Measurements from ENCODE around the gene TMEM91. TPM values are rescaled to one million over a fixed set of nuclear protein-coding genes. Genes with fewer than 3 reads are reported as not detected.

TMEM91 gene
- total and polyA plus RNA-seq, 2 of the 13 experiments (the other 11 are each of a cell fraction or from before 2014, with no cell fraction given), result 6.3 to 10.3 TPM

- TF ChIP-seq, protein P1, sequence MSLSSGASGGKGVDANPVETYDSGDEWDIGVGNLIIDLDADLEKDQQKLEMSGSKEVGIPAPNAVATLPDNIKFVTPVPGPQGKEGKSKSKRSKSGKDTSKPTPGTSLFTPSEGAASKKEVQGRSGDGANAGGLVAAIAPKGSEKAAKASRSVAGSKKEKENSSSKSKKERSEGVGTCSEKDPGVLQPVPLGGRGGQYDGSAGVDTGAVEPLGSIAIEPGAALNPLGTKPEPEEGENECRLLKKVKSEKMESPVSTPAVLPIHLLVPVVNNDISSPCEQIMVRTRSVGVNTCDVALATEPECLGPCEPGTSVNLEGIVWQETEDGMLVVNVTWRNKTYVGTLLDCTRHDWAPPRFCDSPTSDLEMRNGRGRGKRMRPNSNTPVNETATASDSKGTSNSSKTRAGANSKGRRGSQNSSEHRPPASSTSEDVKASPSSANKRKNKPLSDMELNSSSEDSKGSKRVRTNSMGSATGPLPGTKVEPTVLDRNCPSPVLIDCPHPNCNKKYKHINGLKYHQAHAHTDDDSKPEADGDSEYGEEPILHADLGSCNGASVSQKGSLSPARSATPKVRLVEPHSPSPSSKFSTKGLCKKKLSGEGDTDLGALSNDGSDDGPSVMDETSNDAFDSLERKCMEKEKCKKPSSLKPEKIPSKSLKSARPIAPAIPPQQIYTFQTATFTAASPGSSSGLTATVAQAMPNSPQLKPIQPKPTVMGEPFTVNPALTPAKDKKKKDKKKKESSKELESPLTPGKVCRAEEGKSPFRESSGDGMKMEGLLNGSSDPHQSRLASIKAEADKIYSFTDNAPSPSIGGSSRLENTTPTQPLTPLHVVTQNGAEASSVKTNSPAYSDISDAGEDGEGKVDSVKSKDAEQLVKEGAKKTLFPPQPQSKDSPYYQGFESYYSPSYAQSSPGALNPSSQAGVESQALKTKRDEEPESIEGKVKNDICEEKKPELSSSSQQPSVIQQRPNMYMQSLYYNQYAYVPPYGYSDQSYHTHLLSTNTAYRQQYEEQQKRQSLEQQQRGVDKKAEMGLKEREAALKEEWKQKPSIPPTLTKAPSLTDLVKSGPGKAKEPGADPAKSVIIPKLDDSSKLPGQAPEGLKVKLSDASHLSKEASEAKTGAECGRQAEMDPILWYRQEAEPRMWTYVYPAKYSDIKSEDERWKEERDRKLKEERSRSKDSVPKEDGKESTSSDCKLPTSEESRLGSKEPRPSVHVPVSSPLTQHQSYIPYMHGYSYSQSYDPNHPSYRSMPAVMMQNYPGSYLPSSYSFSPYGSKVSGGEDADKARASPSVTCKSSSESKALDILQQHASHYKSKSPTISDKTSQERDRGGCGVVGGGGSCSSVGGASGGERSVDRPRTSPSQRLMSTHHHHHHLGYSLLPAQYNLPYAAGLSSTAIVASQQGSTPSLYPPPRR (CRISPR knock-in tag; IDR thresholded peaks at IDR 0.05; ENCODE audit: borderline replicate concordance), result no peak
- TF ChIP-seq PHF20 (CRISPR knock-in tag; IDR thresholded peaks at IDR 0.05) (peak; percentile 31; the same call in 1 of the 2 replicates), ZNF576 (CRISPR knock-in tag; IDR thresholded peaks at IDR 0.05) (no peak), MIER3 (CRISPR knock-in tag; IDR thresholded peaks at IDR 0.05; ENCODE audit: borderline replicate concordance) (no peak; the same call in 1 of the 2 replicates), PRPF4 (IDR thresholded peaks at IDR 0.05; ENCODE audit: low read depth, low read length, poor library complexity, severe bottlenecking) (no peak), PAX8 (CRISPR knock-in tag; IDR thresholded peaks at IDR 0.05; ENCODE audit: borderline replicate concordance) (no peak), NFIC (IDR thresholded peaks at IDR 0.05; ENCODE audit: low read length) (no peak), AKNA (CRISPR knock-in tag; IDR thresholded peaks at IDR 0.05; ENCODE audit: borderline replicate concordance) (no peak), ZNF780A (CRISPR knock-in tag; IDR thresholded peaks at IDR 0.05) (no peak; the same call in 1 of the 2 replicates)
- TF ChIP-seq, protein P2, sequence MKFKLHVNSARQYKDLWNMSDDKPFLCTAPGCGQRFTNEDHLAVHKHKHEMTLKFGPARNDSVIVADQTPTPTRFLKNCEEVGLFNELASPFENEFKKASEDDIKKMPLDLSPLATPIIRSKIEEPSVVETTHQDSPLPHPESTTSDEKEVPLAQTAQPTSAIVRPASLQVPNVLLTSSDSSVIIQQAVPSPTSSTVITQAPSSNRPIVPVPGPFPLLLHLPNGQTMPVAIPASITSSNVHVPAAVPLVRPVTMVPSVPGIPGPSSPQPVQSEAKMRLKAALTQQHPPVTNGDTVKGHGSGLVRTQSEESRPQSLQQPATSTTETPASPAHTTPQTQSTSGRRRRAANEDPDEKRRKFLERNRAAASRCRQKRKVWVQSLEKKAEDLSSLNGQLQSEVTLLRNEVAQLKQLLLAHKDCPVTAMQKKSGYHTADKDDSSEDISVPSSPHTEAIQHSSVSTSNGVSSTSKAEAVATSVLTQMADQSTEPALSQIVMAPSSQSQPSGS (CRISPR knock-in tag; IDR thresholded peaks at IDR 0.05), result no peak
- TF ChIP-seq, protein P3, sequence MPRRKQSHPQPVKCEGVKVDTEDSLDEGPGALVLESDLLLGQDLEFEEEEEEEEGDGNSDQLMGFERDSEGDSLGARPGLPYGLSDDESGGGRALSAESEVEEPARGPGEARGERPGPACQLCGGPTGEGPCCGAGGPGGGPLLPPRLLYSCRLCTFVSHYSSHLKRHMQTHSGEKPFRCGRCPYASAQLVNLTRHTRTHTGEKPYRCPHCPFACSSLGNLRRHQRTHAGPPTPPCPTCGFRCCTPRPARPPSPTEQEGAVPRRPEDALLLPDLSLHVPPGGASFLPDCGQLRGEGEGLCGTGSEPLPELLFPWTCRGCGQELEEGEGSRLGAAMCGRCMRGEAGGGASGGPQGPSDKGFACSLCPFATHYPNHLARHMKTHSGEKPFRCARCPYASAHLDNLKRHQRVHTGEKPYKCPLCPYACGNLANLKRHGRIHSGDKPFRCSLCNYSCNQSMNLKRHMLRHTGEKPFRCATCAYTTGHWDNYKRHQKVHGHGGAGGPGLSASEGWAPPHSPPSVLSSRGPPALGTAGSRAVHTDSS (CRISPR knock-in tag; conservative IDR thresholded peaks at IDR 0.05), result 0 out of 2 replicates have a peak, but pooled peaks have one; percentile 29
Measured at GRCh38 chr19:41352609-41353465, 23.5 kb upstream of the TMEM91 start (continued).

All from HepG2 (cell line).